Loucy (cell line): ENCODE results near the gene KCNN3.

Experiments
- H2AFZ ChIP-seq: fragments of 200-600 bp; sonication (generic); 2 replicates; pipeline ENCODE4 v1.6.0; 2016; ENCODE audit warnings: antibody characterized with exemption, mild to moderate bottlenecking, low read length, moderate library complexity
- H3F3A ChIP-seq: fragments of 200-600 bp; 2 replicates; pipeline ENCODE4 v1.6.0; 2016; ENCODE audit warnings: antibody characterized with exemption, low read depth, mild to moderate bottlenecking
- H3K27me3 ChIP-seq: fragments of 200-600 bp; sonication (generic); 2 replicates; pipeline ENCODE4 v1.6.1; 2014; ENCODE audit warnings: low read length, mild to moderate bottlenecking; ENCODE audit not compliant: insufficient read depth, poor library complexity, severe bottlenecking
- H3K36me3 ChIP-seq: fragments of 200-600 bp; sonication (generic); 2 replicates; pipeline ENCODE4 v1.6.1; 2016; ENCODE audit warnings: low read length; ENCODE audit not compliant: insufficient read depth
- H3K4me1 ChIP-seq: fragments of 200-600 bp; sonication (generic); 2 replicates; pipeline ENCODE4 v1.5.1; 2014; ENCODE audit warnings: low read length, mild to moderate bottlenecking; ENCODE audit not compliant: insufficient read depth, poor library complexity, severe bottlenecking
- H3K4me2 ChIP-seq: fragments of 200-600 bp; sonication (generic); 2 replicates; pipeline ENCODE4 v1.6.0; 2014; ENCODE audit warnings: antibody characterized with exemption, low read length, low read depth, mild to moderate bottlenecking; ENCODE audit not compliant: poor library complexity, severe bottlenecking
- H3K4me3 ChIP-seq: fragments of 200-600 bp; sonication (generic); 2 replicates; pipeline ENCODE4 v1.5.1; 2014; ENCODE audit warnings: low read length, mild to moderate bottlenecking, mixed read lengths; ENCODE audit not compliant: poor library complexity, severe bottlenecking
- H3K79me2 ChIP-seq: fragments of 200-600 bp; sonication (generic); 2 replicates; pipeline ENCODE4 v1.6.1; 2014; ENCODE audit warnings: low read length; ENCODE audit not compliant: insufficient read depth
- H3K9ac ChIP-seq: fragments of 200-600 bp; sonication (generic); 2 replicates; pipeline ENCODE4 v1.6.0; 2014; ENCODE audit warnings: mild to moderate bottlenecking, low read depth, low read length, moderate library complexity; ENCODE audit not compliant: poor library complexity, severe bottlenecking
- H3K9me2 ChIP-seq: fragments of 200-600 bp; sonication (generic); replicated peaks from 2 replicates; pipeline ENCODE4 v1.6.1; 2016; ENCODE audit warnings: low read depth, low read length, mixed read lengths
- H3K9me3 ChIP-seq: fragments of 200-600 bp; sonication (generic); 2 replicates; pipeline ENCODE4 v1.6.1; 2014; ENCODE audit warnings: mild to moderate bottlenecking, antibody characterized with exemption, low read length, low read depth; ENCODE audit not compliant: insufficient read depth
- H4K20me1 ChIP-seq: fragments of 200-600 bp; sonication (generic); 2 replicates; pipeline ENCODE4 v1.6.0; 2014; ENCODE audit warnings: antibody characterized with exemption, low read length, mild to moderate bottlenecking; ENCODE audit not compliant: insufficient read depth, poor library complexity, severe bottlenecking
- CTCF ChIP-seq: fragments of 200-600 bp; sonication (generic); conservative IDR thresholded peaks from 2 replicates; pipeline ENCODE4 v1.5.1; 2014; ENCODE audit warnings: mild to moderate bottlenecking, antibody characterized with exemption, low read length
- EZH2phosphoT487 ChIP-seq: fragments of 200-600 bp; IDR thresholded peaks from 2 replicates; pipeline ENCODE4 v1.6.1; 2018; ENCODE audit warnings: antibody characterized with exemption, mild to moderate bottlenecking, moderate library complexity, borderline replicate concordance

Gene KCNN3

GRCh38 chr1:154753426-154753825 lies 116.7 kb downstream of the KCNN3 start:
- TF ChIP-seq EZH2phosphoT487: no peak
- no peak for TF ChIP-seq CTCF
- no peaks in the 10 kb centered on the region for H3K9me3 ChIP-seq
- no peaks in the 10 kb centered on the region for H3F3A ChIP-seq
- H4K20me1 ChIP-seq: no peaks in the 10 kb centered on the region
- H2AFZ ChIP-seq: no peak overlapping the region
- no peaks in the 10 kb centered on the region for H3K36me3 ChIP-seq
- no peak overlapping the region for H3K9ac ChIP-seq
- H3K27me3 ChIP-seq: no peaks in the 10 kb centered on the region
- H3K79me2 ChIP-seq: no peaks in the 10 kb centered on the region
- no peak overlapping the region for H3K4me2 ChIP-seq
- H3K4me1 ChIP-seq: peaks cover 4% of the 10 kb centered on the region
- H3K4me3 ChIP-seq: no peak overlapping the region
- H3K9me2 ChIP-seq: no peaks in the 10 kb centered on the region

GRCh38 chr1:154752273-154753030 lies 117.6 kb downstream of the KCNN3 start:
- no peaks in the 10 kb centered on the region for H3K27me3 ChIP-seq
- no peaks in the 10 kb centered on the region for H3F3A ChIP-seq
- H4K20me1 ChIP-seq: no peaks in the 10 kb centered on the region
- peak; percentile 39 for TF ChIP-seq CTCF
- no peak for TF ChIP-seq EZH2phosphoT487
- H3K36me3 ChIP-seq: no peaks in the 10 kb centered on the region
- H2AFZ ChIP-seq: no peak overlapping the region
- no peaks in the 10 kb centered on the region for H3K9me3 ChIP-seq
- H3K4me1 ChIP-seq: peaks cover 14% of the 10 kb centered on the region
- H3K79me2 ChIP-seq: no peaks in the 10 kb centered on the region
- no peaks in the 10 kb centered on the region for H3K9me2 ChIP-seq
- no peak overlapping the region for H3K9ac ChIP-seq
- H3K4me2 ChIP-seq: no peak overlapping the region
- no peak overlapping the region for H3K4me3 ChIP-seq

GRCh38 chr1:154751690-154752089 lies 118.4 kb downstream of the KCNN3 start:
- no peaks in the 10 kb centered on the region for H3K27me3 ChIP-seq
- no peaks in the 10 kb centered on the region for H3K9me3 ChIP-seq
- H3K9me2 ChIP-seq: no peaks in the 10 kb centered on the region
- no peaks in the 10 kb centered on the region for H3K36me3 ChIP-seq
- H3K4me1 ChIP-seq: peaks cover 20% of the 10 kb centered on the region
- no peak overlapping the region for H3K4me3 ChIP-seq
- H4K20me1 ChIP-seq: no peaks in the 10 kb centered on the region
- TF ChIP-seq EZH2phosphoT487: no peak
- no peak overlapping the region for H2AFZ ChIP-seq
- H3K4me2 ChIP-seq: no peak overlapping the region
- no peaks in the 10 kb centered on the region for H3F3A ChIP-seq
- H3K79me2 ChIP-seq: no peaks in the 10 kb centered on the region
- no peak overlapping the region for H3K9ac ChIP-seq
